Ovary (tissue), 9 donors: ENCODE measurements around the gene GNPDA1. TPM values are rescaled to one million over a fixed set of nuclear protein-coding genes. Genes with fewer than 3 reads are reported as not detected.
"Not testable (repeated sequence)": the region's sequence is repeated elsewhere in the genome, so short reads cannot be mapped to it uniquely, and the experiment has no call there.

Experiments used
- DNase-seq, 5 donors: peaks; one replicate each; pipeline ENCODE4 v3.0.0-alpha.2; 2019 to 2020
- H3K27ac ChIP-seq, 2 donors: fragments of 200-600 bp; one replicate each; pipeline versions ENCODE4 v1.5.1 to v1.8.0; 2019 to 2022
- H3K27me3 ChIP-seq: fragments of 200-600 bp; one replicate; pipeline ENCODE4 v1.8.0; 2022
- H3K36me3 ChIP-seq: fragments of 200-600 bp; sonication (generic); one replicate; pipeline ENCODE4 v1.5.1; 2019
- H3K4me1 ChIP-seq: one replicate; pipeline ENCODE4 v1.8.1; 2013; ENCODE audit warnings: mild to moderate bottlenecking, moderate library complexity; ENCODE audit not compliant: insufficient read depth
- H3K4me3 ChIP-seq: fragments of 200-600 bp; sonication (generic); one replicate; pipeline ENCODE4 v1.5.1; 2017
- H3K9me3 ChIP-seq, 2 donors: fragments of 200-600 bp in 1 of 2; sonication (generic) in 1 of 2; one replicate each; pipeline versions ENCODE4 v1.5.1 to v1.8.1; 2013 to 2019; ENCODE audit warnings: mild to moderate bottlenecking in 1 of 2, moderate library complexity in 1 of 2
- CTCF ChIP-seq, 3 donors: fragments of 450-650 bp in 2 of 3; fragments of 200-600 bp in 1 of 3; IDR thresholded peaks; one replicate each; pipeline versions ENCODE4 v1.5.1 to v1.8.0; 2016 to 2022; ENCODE audit warnings: antibody characterized with exemption in 3 of 3, mild to moderate bottlenecking in 1 of 3
- EP300 ChIP-seq: sonication (generic); formaldehyde crosslinking; IDR thresholded peaks from one replicate; pipeline ENCODE4 v1.6.1; 2017; ENCODE audit warnings: antibody characterized with exemption
- POLR2A ChIP-seq: fragments of 450-650 bp; IDR thresholded peaks from one replicate; pipeline ENCODE4 v1.6.1; 2017; ENCODE audit warnings: antibody characterized with exemption, mild to moderate bottlenecking, moderate library complexity
- WGBS, 3 donors: extraction: QIAGEN DNeasy Blood & Tissue Kit in 1 of 3; methylation state at CpG; one replicate each; pipeline versions ENCODE4 v1.1.5 to v1.1.7; 2013 to 2017; 5-methylcytosine and 5-hydroxymethylcytosine counted together
- intact Hi-C, 4 donors: fragments of 100-400 bp; cut with DNase I; formaldehyde crosslinking; loops; one replicate each; pipeline versions ENCODE4 v1.11.0 to v1.15.1; 2022 to 2023
- polyA plus RNA-seq, 2 donors: library from polyadenylated mRNA; stranded (reverse); fragments of 200-250 nt in 1 of 2; fragments of 350-450 nt in 1 of 2; fragmentation: Illumina TruSeq in 1 of 2; extraction: RNeasy Lipid Tissue Mini Kit (QIAGEN cat#74804) in 1 of 2; gene quantifications; one replicate each; pipeline ENCODE4 v1.2.3, GENCODE V29; 2013 to 2014
- total RNA-seq, 7 donors: library from RNA; depleted of rRNA in 2 of 7; stranded (reverse); fragments of >200 nt in 2 of 7; fragmentation: NEBNext Ultra II Directional in 3 of 7; extraction: Animal tissue kit (Norgen Biotek cat#: 25700) in 3 of 7; gene quantifications; one replicate each; pipeline versions ENCODE4 v1.1.0 to v1.2.4, GENCODE V29; 2016 to 2023
- donor health status: DM: no; HTN: no; CAD: no; lungs with moderate emphysema.
- donor health status: DM: no; HTN: no; CAD: no.
- donor health status: Bipolar disorder and iron deficiency.
- donor health status: DM: yes; HTN: yes; CAD: no.
- donor health status: DM: no; HTN: no; CAD: no.
- donor health status: DM: yes; HTN: yes; CAD: no.

GNPDA1 gene
- total and polyA plus RNA-seq, 9 donors: 20.3 to 108 (median 35.1) TPM

- no peaks in the 10 kb centered on the region for H3K36me3 ChIP-seq
- no peak overlapping the region for H3K4me3 ChIP-seq
- no peaks in the 10 kb centered on the region for H3K4me1 ChIP-seq
- intact Hi-C loops: no loop called here
- TF ChIP-seq CTCF (IDR thresholded peaks at IDR 0.05) (no peak), EP300 (no peak), POLR2A (no peak)
- H3K9me3 ChIP-seq: no peaks in the 10 kb centered on the region
- no peak overlapping the region for H3K27ac ChIP-seq
- H3K27me3 ChIP-seq: no peaks in the 10 kb centered on the region
- no peak for DNase-seq
These were observed 22.2 kb upstream of the GNPDA1 start for GRCh38 chr5:142034994-142035393.

DNA sequence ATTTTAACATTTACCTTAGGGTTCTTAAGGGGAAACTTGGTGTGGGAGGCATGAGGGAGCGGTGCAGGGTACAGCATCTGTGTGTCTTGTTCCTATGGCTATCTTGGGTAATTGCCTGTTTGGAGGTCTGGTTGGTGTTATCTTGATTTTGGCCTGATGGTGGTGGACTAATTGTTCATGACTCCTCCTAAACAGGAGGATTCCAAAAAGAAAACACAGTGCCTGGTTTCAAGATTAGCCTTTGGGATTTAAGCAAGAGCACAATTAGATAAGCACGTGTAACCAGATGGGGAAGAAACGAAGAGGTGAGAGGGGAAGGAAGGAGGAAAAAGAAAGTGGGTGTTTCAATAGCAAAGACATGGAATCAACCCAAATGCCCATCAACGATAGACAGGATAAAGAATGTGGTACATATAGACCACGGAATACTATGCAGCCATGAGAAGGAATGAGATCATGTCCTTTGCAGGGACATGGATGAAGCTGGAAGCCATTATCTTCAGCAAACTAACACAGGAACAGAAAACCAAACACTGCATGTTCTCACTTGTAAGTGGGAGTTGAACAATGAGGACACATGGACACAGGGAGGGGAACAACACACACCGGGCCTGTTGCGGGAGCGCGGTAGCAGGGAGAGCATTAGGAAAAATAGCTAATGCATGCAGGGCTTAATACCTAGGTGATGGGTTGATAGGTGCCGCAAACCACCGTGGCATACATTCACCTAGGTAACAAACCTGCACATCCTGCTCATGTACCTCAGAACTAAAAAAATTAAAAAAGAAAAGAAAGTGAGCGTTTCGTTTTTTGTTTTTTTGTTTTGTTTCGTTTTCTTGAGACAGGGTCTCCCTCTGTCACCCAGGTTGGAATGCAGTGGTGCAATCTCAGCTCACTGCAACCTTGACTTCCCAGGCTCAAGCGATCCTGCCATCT lies 21.1 kb upstream of the GNPDA1 start:
- H3K4me3 ChIP-seq, H3K36me3 ChIP-seq, H3K27ac ChIP-seq, intact Hi-C loops, H3K27me3 ChIP-seq, DNase-seq, H3K9me3 ChIP-seq, H3K4me1 ChIP-seq: not testable (repeated sequence)
- WGBS, 3 donors: 84 to 95% (median 89%) methylated on average over 15 of the region's 15 CpGs

- TF ChIP-seq CTCF (IDR thresholded peaks at IDR 0.05) (no peak), EP300 (no peak), POLR2A (no peak)
- DNase-seq: no peak
- Histone ChIP-seq H3K27ac (no peak overlapping the region), H3K4me1 (no peaks in the 10 kb centered on the region), H3K4me3 (no peak overlapping the region), H3K27me3 (no peaks in the 10 kb centered on the region), H3K36me3 (no peaks in the 10 kb centered on the region), H3K9me3 (no peaks in the 10 kb centered on the region)
- intact Hi-C loops: no loop called here
- 37 to 53% (median 42%) methylated on average over 19 of the region's 19 CpGs for WGBS, 3 donors
These were observed 20.2 kb upstream of the GNPDA1 start for GRCh38 chr5:142032747-142033631.

GRCh38 chr5:142032150-142032549 lies 19.3 kb upstream of the GNPDA1 start:
- WGBS, 3 donors: 84 to 93% (median 93%) methylated on average over 2 of the region's 2 CpGs
- TF ChIP-seq POLR2A: no peak
- TF ChIP-seq EP300: no peak
- no peak for TF ChIP-seq CTCF (IDR thresholded peaks at IDR 0.05)
- no peak overlapping the region for H3K4me3 ChIP-seq
- no peaks in the 10 kb centered on the region for H3K36me3 ChIP-seq
- intact Hi-C loops: no loop called here
- H3K27me3 ChIP-seq: no peaks in the 10 kb centered on the region
- H3K9me3 ChIP-seq: no peaks in the 10 kb centered on the region
- no peaks in the 10 kb centered on the region for H3K4me1 ChIP-seq
- no peak for DNase-seq
- no peak overlapping the region for H3K27ac ChIP-seq
